ENCODE results near the gene SCN4A. TPM values are rescaled to one million over a fixed set of nuclear protein-coding genes. Genes with fewer than 3 reads are reported as not detected.

Gene SCN4A
- total and polyA plus RNA-seq, 2 of the 13 experiments (the other 11 are each of a cell fraction or from before 2014, with no cell fraction given) = 0.02 to 0.03 TPM

- TF ChIP-seq ZNF350 (CRISPR knock-in tag; IDR thresholded peaks at IDR 0.05; ENCODE audit: borderline replicate concordance, low read depth) = 0 out of 2 replicates have a peak, but pooled peaks have one; percentile 13
- no peak for TF ChIP-seq ZBTB39 (CRISPR knock-in tag; IDR thresholded peaks at IDR 0.05)
- TF ChIP-seq ZNF572 (CRISPR knock-in tag; IDR thresholded peaks at IDR 0.05) = no peak
- 0 out of 2 replicates have a peak, but pooled peaks have one; percentile 28 for TF ChIP-seq RELA (CRISPR knock-in tag; IDR thresholded peaks at IDR 0.05)
- 0 out of 2 replicates have a peak, but pooled peaks have one; percentile 29 for TF ChIP-seq MEIS1 (CRISPR knock-in tag; IDR thresholded peaks at IDR 0.05; ENCODE audit: borderline replicate concordance)
- TF ChIP-seq ZNF598 (CRISPR knock-in tag; IDR thresholded peaks at IDR 0.05; ENCODE audit: borderline replicate concordance) = peak; percentile 79; the same call in 1 of the 2 replicates
- no peak for TF ChIP-seq KMT2B (CRISPR knock-in tag; IDR thresholded peaks at IDR 0.05)
- no peak for TF ChIP-seq BRCA1 (CRISPR knock-in tag; IDR thresholded peaks at IDR 0.05)
- no peak for TF ChIP-seq ZNF562 (CRISPR knock-in tag; IDR thresholded peaks at IDR 0.05; ENCODE audit: borderline replicate concordance)
- TF ChIP-seq ARID2 (CRISPR knock-in tag; IDR thresholded peaks at IDR 0.05; ENCODE audit: borderline replicate concordance) = no peak
- TF ChIP-seq EHMT2 (IDR thresholded peaks at IDR 0.05; ENCODE audit: borderline replicate concordance, low read depth, low read length) = no peak
- no peak for TF ChIP-seq LBX2 (CRISPR knock-in tag; IDR thresholded peaks at IDR 0.05; ENCODE audit: borderline replicate concordance)
- no peak for TF ChIP-seq ATM (IDR thresholded peaks at IDR 0.05; ENCODE audit: borderline replicate concordance)
- TF ChIP-seq ZKSCAN5 (CRISPR knock-in tag; IDR thresholded peaks at IDR 0.05) = no peak
- TF ChIP-seq RARA (CRISPR knock-in tag; IDR thresholded peaks at IDR 0.05) = no peak
- no peak for TF ChIP-seq RCOR2 (CRISPR knock-in tag; IDR thresholded peaks at IDR 0.05)
- peak; percentile 45; the same call in 1 of the 2 replicates for TF ChIP-seq DNMT1 (CRISPR knock-in tag; IDR thresholded peaks at IDR 0.05)
- no peak for TF ChIP-seq MYNN (CRISPR knock-in tag; IDR thresholded peaks at IDR 0.05; ENCODE audit: low read depth)
- peak; percentile 26; the same call in 1 of the 2 replicates for TF ChIP-seq PAXIP1 (CRISPR knock-in tag; conservative IDR thresholded peaks at IDR 0.05)
- 0 out of 2 replicates have a peak, but pooled peaks have one; percentile 27 for TF ChIP-seq ZNF678 (CRISPR knock-in tag; IDR thresholded peaks at IDR 0.05)
- TF ChIP-seq GABPB1 (CRISPR knock-in tag; IDR thresholded peaks at IDR 0.05) = 0 out of 2 replicates have a peak, but pooled peaks have one; percentile 42
- TF ChIP-seq HIC2 (CRISPR knock-in tag; IDR thresholded peaks at IDR 0.05; ENCODE audit: low read depth) = 0 out of 2 replicates have a peak, but pooled peaks have one; percentile 25
Observed at GRCh38 chr17:64020056-64020766, 47.5 kb upstream of the SCN4A start, which contains the start of gene ICAM2 (continued).

Measured in HepG2 (cell line).